Measurements from ENCODE around the gene CD81.

The CD81 gene

DNA sequence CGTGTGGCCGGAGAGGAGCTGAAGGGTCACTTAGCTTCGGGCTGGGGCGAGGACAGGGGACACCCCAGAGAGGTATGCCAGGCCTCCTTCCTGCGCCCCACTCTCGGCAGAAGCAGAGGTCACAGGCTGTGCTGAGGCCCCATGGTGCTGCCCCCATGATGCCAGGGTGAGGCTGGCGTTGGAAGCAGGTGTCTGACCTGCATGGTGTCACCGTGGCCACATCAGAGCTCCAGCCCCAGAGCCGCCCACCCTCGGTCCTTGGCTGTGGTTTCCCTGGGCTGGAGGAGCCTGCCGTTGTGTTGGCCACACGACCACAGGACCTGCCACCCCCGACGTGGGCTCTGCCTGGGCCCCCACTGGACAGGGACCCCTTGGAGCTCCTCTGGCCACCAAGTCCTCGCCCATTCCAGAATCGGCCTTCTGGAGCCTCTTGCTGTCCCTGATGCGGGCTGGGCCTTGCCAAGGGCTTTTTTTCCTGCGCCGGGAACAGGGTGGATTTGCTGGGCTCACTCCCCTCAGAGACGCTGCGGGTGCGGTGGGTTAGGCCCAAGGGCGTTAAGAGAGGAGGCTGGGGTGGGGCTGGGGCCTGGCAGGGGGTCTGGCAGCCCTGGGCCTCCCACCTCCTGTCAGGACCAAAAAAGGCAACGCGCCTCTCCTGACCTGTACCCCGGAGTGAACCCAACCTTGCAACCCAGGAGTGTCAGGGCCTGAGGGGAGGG is 15.3 kb downstream of the CD81 start:
- ATAC-seq: no peak
- no peak for TF ChIP-seq PPARA (CRISPR knock-in tag; IDR thresholded peaks at IDR 0.05; ENCODE audit: borderline replicate concordance)
- no peak for TF ChIP-seq ISL1 (CRISPR knock-in tag; IDR thresholded peaks at IDR 0.05)
- no peak for TF ChIP-seq CSDC2 (CRISPR knock-in tag; IDR thresholded peaks at IDR 0.05)
- no peak for TF ChIP-seq POU6F1 (CRISPR knock-in tag; IDR thresholded peaks at IDR 0.05; ENCODE audit: borderline replicate concordance, low read depth)
- TF ChIP-seq RARB (CRISPR knock-in tag; IDR thresholded peaks at IDR 0.05): no peak
- TF ChIP-seq ZNF8 (CRISPR knock-in tag; IDR thresholded peaks at IDR 0.05): no peak
- TF ChIP-seq, protein P1, sequence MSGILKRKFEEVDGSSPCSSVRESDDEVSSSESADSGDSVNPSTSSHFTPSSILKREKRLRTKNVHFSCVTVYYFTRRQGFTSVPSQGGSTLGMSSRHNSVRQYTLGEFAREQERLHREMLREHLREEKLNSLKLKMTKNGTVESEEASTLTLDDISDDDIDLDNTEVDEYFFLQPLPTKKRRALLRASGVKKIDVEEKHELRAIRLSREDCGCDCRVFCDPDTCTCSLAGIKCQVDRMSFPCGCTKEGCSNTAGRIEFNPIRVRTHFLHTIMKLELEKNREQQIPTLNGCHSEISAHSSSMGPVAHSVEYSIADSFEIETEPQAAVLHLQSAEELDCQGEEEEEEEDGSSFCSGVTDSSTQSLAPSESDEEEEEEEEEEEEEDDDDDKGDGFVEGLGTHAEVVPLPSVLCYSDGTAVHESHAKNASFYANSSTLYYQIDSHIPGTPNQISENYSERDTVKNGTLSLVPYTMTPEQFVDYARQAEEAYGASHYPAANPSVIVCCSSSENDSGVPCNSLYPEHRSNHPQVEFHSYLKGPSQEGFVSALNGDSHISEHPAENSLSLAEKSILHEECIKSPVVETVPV (CRISPR knock-in tag; IDR thresholded peaks at IDR 0.05): no peak
- no peak for TF ChIP-seq ZFP3 (CRISPR knock-in tag; IDR thresholded peaks at IDR 0.05)
- TF ChIP-seq, protein P2, sequence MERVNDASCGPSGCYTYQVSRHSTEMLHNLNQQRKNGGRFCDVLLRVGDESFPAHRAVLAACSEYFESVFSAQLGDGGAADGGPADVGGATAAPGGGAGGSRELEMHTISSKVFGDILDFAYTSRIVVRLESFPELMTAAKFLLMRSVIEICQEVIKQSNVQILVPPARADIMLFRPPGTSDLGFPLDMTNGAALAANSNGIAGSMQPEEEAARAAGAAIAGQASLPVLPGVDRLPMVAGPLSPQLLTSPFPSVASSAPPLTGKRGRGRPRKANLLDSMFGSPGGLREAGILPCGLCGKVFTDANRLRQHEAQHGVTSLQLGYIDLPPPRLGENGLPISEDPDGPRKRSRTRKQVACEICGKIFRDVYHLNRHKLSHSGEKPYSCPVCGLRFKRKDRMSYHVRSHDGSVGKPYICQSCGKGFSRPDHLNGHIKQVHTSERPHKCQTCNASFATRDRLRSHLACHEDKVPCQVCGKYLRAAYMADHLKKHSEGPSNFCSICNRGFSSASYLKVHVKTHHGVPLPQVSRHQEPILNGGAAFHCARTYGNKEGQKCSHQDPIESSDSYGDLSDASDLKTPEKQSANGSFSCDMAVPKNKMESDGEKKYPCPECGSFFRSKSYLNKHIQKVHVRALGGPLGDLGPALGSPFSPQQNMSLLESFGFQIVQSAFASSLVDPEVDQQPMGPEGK (CRISPR knock-in tag; IDR thresholded peaks at IDR 0.05; ENCODE audit: borderline replicate concordance): no peak
- TF ChIP-seq TCF4 (CRISPR knock-in tag; IDR thresholded peaks at IDR 0.05; ENCODE audit: borderline replicate concordance): no peak
- TF ChIP-seq ESRRG (CRISPR knock-in tag; IDR thresholded peaks at IDR 0.05): no peak
- no peak for TF ChIP-seq ZNF565 (CRISPR knock-in tag; conservative IDR thresholded peaks at IDR 0.05; ENCODE audit: low read depth)
- no peak for TF ChIP-seq BACH2 (CRISPR knock-in tag; IDR thresholded peaks at IDR 0.05; ENCODE audit: borderline replicate concordance)
- TF ChIP-seq, protein P3, sequence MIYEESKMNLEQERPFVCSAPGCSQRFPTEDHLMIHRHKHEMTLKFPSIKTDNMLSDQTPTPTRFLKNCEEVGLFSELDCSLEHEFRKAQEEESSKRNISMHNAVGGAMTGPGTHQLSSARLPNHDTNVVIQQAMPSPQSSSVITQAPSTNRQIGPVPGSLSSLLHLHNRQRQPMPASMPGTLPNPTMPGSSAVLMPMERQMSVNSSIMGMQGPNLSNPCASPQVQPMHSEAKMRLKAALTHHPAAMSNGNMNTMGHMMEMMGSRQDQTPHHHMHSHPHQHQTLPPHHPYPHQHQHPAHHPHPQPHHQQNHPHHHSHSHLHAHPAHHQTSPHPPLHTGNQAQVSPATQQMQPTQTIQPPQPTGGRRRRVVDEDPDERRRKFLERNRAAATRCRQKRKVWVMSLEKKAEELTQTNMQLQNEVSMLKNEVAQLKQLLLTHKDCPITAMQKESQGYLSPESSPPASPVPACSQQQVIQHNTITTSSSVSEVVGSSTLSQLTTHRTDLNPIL (CRISPR knock-in tag; IDR thresholded peaks at IDR 0.05; ENCODE audit: low read depth): no peak
- no peak for TF ChIP-seq ZNF70 (CRISPR knock-in tag; IDR thresholded peaks at IDR 0.05)
- TF ChIP-seq GLIS3 (CRISPR knock-in tag; IDR thresholded peaks at IDR 0.05): no peak
- no peak for TF ChIP-seq ZFP30 (CRISPR knock-in tag; IDR thresholded peaks at IDR 0.05)

DNA sequence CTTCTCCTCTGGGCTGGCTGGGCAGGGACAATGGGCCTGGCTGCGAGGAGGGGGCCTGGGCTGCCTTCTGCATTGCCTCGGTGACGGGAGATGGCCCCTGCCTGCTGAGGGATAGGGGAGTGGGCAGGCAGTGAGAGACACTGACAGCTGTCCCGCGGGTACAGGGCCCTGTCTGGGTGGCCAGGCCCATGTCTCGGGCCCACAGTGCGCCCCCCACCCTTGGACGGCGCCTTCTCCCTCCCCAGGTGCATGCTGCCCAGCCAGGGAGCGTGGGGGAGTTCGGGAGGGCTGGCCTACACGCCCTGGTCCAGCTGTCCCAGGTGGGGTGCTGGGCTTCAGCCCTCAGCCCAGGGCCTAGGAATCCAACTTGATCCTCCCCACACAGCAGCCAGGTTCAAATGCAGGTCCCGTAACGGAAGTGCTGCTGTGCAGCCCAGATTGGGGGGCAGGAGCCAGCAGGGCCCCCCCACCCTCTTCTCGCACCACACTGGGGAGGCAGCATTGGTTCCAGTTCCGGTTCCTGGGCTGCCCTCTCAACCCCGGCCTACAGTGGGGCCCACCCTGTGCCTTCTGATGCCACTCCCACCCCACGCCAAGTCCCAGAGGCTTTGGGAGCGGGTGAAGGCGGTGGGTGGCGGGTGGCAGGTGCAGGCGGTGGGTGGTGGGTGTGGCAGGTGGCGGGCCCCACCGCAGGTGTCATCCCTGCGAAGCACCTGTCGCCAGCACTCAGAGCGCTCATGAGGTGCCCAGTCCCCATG is 16.2 kb downstream of the CD81 start:
- ATAC-seq: no peak

More for the DNA sequence above, 16.2 kb downstream of the CD81 start:
- TF ChIP-seq POU6F1 (CRISPR knock-in tag; IDR thresholded peaks at IDR 0.05; ENCODE audit: borderline replicate concordance, low read depth) (no peak), ZNF8 (CRISPR knock-in tag; IDR thresholded peaks at IDR 0.05) (no peak), TCF4 (CRISPR knock-in tag; IDR thresholded peaks at IDR 0.05; ENCODE audit: borderline replicate concordance) (no peak), RARB (CRISPR knock-in tag; IDR thresholded peaks at IDR 0.05) (no peak), ZFP30 (CRISPR knock-in tag; IDR thresholded peaks at IDR 0.05) (no peak), ISL1 (CRISPR knock-in tag; IDR thresholded peaks at IDR 0.05) (no peak), ZFP3 (CRISPR knock-in tag; IDR thresholded peaks at IDR 0.05) (no peak), ESRRG (CRISPR knock-in tag; IDR thresholded peaks at IDR 0.05) (no peak), OSR1 (CRISPR knock-in tag; IDR thresholded peaks at IDR 0.05) (no peak), SNAI2 (CRISPR knock-in tag; IDR thresholded peaks at IDR 0.05) (no peak), ARNTL (CRISPR knock-in tag; IDR thresholded peaks at IDR 0.05; ENCODE audit: borderline replicate concordance, low read depth) (no peak), TOX (CRISPR knock-in tag; IDR thresholded peaks at IDR 0.05; ENCODE audit: borderline replicate concordance) (no peak), BACH2 (CRISPR knock-in tag; IDR thresholded peaks at IDR 0.05; ENCODE audit: borderline replicate concordance) (no peak), PPARA (CRISPR knock-in tag; IDR thresholded peaks at IDR 0.05; ENCODE audit: borderline replicate concordance) (no peak)
- TF ChIP-seq, protein P3 (CRISPR knock-in tag; IDR thresholded peaks at IDR 0.05; ENCODE audit: low read depth): no peak
- TF ChIP-seq, protein P4, sequence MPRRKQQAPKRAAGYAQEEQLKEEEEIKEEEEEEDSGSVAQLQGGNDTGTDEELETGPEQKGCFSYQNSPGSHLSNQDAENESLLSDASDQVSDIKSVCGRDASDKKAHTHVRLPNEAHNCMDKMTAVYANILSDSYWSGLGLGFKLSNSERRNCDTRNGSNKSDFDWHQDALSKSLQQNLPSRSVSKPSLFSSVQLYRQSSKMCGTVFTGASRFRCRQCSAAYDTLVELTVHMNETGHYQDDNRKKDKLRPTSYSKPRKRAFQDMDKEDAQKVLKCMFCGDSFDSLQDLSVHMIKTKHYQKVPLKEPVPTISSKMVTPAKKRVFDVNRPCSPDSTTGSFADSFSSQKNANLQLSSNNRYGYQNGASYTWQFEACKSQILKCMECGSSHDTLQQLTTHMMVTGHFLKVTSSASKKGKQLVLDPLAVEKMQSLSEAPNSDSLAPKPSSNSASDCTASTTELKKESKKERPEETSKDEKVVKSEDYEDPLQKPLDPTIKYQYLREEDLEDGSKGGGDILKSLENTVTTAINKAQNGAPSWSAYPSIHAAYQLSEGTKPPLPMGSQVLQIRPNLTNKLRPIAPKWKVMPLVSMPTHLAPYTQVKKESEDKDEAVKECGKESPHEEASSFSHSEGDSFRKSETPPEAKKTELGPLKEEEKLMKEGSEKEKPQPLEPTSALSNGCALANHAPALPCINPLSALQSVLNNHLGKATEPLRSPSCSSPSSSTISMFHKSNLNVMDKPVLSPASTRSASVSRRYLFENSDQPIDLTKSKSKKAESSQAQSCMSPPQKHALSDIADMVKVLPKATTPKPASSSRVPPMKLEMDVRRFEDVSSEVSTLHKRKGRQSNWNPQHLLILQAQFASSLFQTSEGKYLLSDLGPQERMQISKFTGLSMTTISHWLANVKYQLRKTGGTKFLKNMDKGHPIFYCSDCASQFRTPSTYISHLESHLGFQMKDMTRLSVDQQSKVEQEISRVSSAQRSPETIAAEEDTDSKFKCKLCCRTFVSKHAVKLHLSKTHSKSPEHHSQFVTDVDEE (CRISPR knock-in tag; IDR thresholded peaks at IDR 0.05): no peak
- TF ChIP-seq, protein P2 (CRISPR knock-in tag; IDR thresholded peaks at IDR 0.05; ENCODE audit: borderline replicate concordance): no peak
